Endothelial cell of umbilical vein (primary cell): ENCODE measurements around the gene CEACAM16. TPM values are rescaled to one million over a fixed set of nuclear protein-coding genes. Genes with fewer than 3 reads are reported as not detected.

Experiments
- BruUV-seq: library from RNA; stranded (reverse); fragments of 400-500 nt; replicated peaks from 2 replicates; lab custom pipeline; 2021; lab: Mats Ljungman, UMichigan
- CTCF ChIA-PET: fragments of 300-600, 350-600 bp; sonication (Branson Sonifier 250); formaldehyde crosslinking; loops from one replicate; lab custom pipeline; 2021; ENCODE audit warnings: antibody characterized with exemption, inconsistent platforms; lab: Charles Lee
- POLR2A ChIA-PET: fragments of 300-600, 350-600 bp; sonication (Branson Sonifier 250); formaldehyde crosslinking; loops from one replicate; lab custom pipeline; 2021; ENCODE audit warnings: antibody characterized with exemption, inconsistent platforms; lab: Charles Lee
- DNase-seq: peaks from one replicate; pipeline ENCODE4 v3.0.0-alpha.2; 2011; ENCODE audit warnings: low read depth, low spot score
- FAIRE-seq: peaks from 2 replicates; lab custom pipeline; 2011; peaks lifted over from hg19 to GRCh38; lab: Jason Lieb, UNC
- H2AFZ ChIP-seq: 2 replicates; pipeline ENCODE4 v1.6.0; 2012; ENCODE audit warnings: low read depth, low read length, control low read depth, inconsistent platforms
- H3K27ac ChIP-seq: 2 replicates; pipeline ENCODE4 v1.5.1; 2011; ENCODE audit warnings: low read depth, mild to moderate bottlenecking, control low read depth, low read length, moderate library complexity; ENCODE audit not compliant: insufficient read depth
- H3K27me3 ChIP-seq, 2 experiments: 2 replicates each; pipeline versions ENCODE4 v1.6.0 to v1.6.1; 2011; ENCODE audit warnings: low read length in 2 of 2, mixed read lengths in 1 of 2; ENCODE audit not compliant: control insufficient read depth in 2 of 2, insufficient read depth in 2 of 2
- H3K36me3 ChIP-seq, 2 experiments: 2 replicates in 1 of 2; 3 replicates in 1 of 2; pipeline ENCODE4 v1.5.1; 2011; ENCODE audit warnings: low read length in 2 of 2, mild to moderate bottlenecking in 1 of 2, moderate library complexity in 1 of 2; ENCODE audit not compliant: control insufficient read depth in 2 of 2, insufficient read depth in 2 of 2; ENCODE audit errors: extremely low read depth in 1 of 2
- H3K4me1 ChIP-seq: 3 replicates; pipeline ENCODE4 v1.5.1; 2011; ENCODE audit warnings: mild to moderate bottlenecking, low read length; ENCODE audit not compliant: control insufficient read depth, insufficient read depth; ENCODE audit errors: extremely low read depth
- H3K4me2 ChIP-seq: 2 replicates; pipeline ENCODE4 v1.6.1; 2011; ENCODE audit warnings: low read length, control low read depth, mixed read lengths; ENCODE audit not compliant: insufficient read depth
- H3K4me3 ChIP-seq, 3 experiments: fragments of 200-600 bp in 1 of 3; sonication (generic), shearing (Covaris generic) in 1 of 3; replicated peaks in 1 of 3; 2 replicates each; pipeline ENCODE4 v1.5.1; 2011 to 2016; ENCODE audit warnings: control low read depth in 3 of 3, low read length in 3 of 3, mild to moderate bottlenecking in 2 of 3, inconsistent platforms in 1 of 3, low read depth in 1 of 3, moderate library complexity in 1 of 3; ENCODE audit not compliant: insufficient read depth in 1 of 3
- H3K79me2 ChIP-seq: 2 replicates; pipeline ENCODE4 v1.6.0; 2012; ENCODE audit warnings: low read length, inconsistent platforms; ENCODE audit not compliant: control insufficient read depth, insufficient read depth
- H3K9ac ChIP-seq: replicated peaks from 2 replicates; pipeline ENCODE3; 2011; ENCODE audit warnings: low read length, control low read depth; ENCODE audit not compliant: insufficient read depth; ENCODE audit errors: extremely low read depth
- H3K9me1 ChIP-seq: replicated peaks from 3 replicates; pipeline ENCODE4 v1.6.0; 2011; ENCODE audit warnings: mild to moderate bottlenecking, low read length; ENCODE audit not compliant: control insufficient read depth, insufficient read depth; ENCODE audit errors: extremely low read depth
- H3K9me3 ChIP-seq: replicated peaks from 2 replicates; pipeline ENCODE4 v1.5.1; 2012; ENCODE audit warnings: low read length, inconsistent platforms; ENCODE audit not compliant: control insufficient read depth, insufficient read depth
- H4K20me1 ChIP-seq: replicated peaks from 2 replicates; pipeline ENCODE3; 2011; ENCODE audit warnings: mild to moderate bottlenecking, low read length; ENCODE audit not compliant: control insufficient read depth, insufficient read depth; ENCODE audit errors: extremely low read depth
- CTCF ChIP-seq, 2 donors: IDR thresholded peaks; 1 replicate in 1 of 2; 2 replicates in 1 of 2; pipeline ENCODE4 v1.5.1; 2011; ENCODE audit warnings: low read length in 2 of 2, mild to moderate bottlenecking in 2 of 2, moderate library complexity in 2 of 2, control low read depth in 1 of 2, inconsistent platforms in 1 of 2, low read depth in 1 of 2; ENCODE audit not compliant: insufficient read depth in 1 of 2; ENCODE audit errors: extremely low read depth in 1 of 2
- EZH2 ChIP-seq: IDR thresholded peaks from 2 replicates; pipeline ENCODE4 v1.6.1; 2012; ENCODE audit warnings: borderline replicate concordance, low read depth, mild to moderate bottlenecking, moderate library complexity, low read length, inconsistent platforms; ENCODE audit not compliant: severe bottlenecking
- FOS ChIP-seq: IDR thresholded peaks from 2 replicates; pipeline ENCODE4 v1.6.1; 2011; ENCODE audit warnings: mild to moderate bottlenecking, low read length, moderate library complexity, borderline replicate concordance; ENCODE audit not compliant: insufficient read depth
- GATA2 ChIP-seq: IDR thresholded peaks from 2 replicates; pipeline ENCODE4 v1.7.0; 2011; ENCODE audit warnings: low read depth, mild to moderate bottlenecking, moderate library complexity, mixed read lengths, low read length; ENCODE audit not compliant: insufficient read length, insufficient read depth
- JUN ChIP-seq: IDR thresholded peaks from 2 replicates; pipeline ENCODE4 v1.6.1; 2011; ENCODE audit warnings: borderline replicate concordance, low read depth; ENCODE audit not compliant: insufficient read length, insufficient read depth
- MAX ChIP-seq: IDR thresholded peaks from 2 replicates; pipeline ENCODE4 v1.6.1; 2011; ENCODE audit not compliant: insufficient read depth, insufficient read length
- MYC ChIP-seq: IDR thresholded peaks from one replicate; pipeline ENCODE4 v1.6.1; 2011; ENCODE audit warnings: mild to moderate bottlenecking, low read depth, low read length
- POLR2A ChIP-seq: IDR thresholded peaks from 2 replicates; pipeline ENCODE4 v1.6.1; 2012; ENCODE audit warnings: low read depth, mild to moderate bottlenecking, control low read depth, low read length
- POLR2AphosphoS5 ChIP-seq: IDR thresholded peaks from 2 replicates; pipeline ENCODE4 v1.6.1; 2012; ENCODE audit warnings: low read depth, mild to moderate bottlenecking, control low read depth, low read length, moderate library complexity; ENCODE audit not compliant: insufficient read depth
- dilution Hi-C: fragments of 300-500 bp; cut with MboI; formaldehyde crosslinking; loops from one replicate; pipeline ENCODE4 v1.15.0; 2019; ENCODE audit warnings: low sequenced_read_pairs; ENCODE audit not compliant: extremely low pct_ligation_motif_present
- intact Hi-C: fragments of 100-400 bp; cut with micrococcal nuclease; formaldehyde crosslinking; loops from one replicate; pipeline ENCODE4 v1.10.0; 2022
- polyA plus RNA-seq, 4 experiments: library from polyadenylated mRNA; depleted of rRNA in 3 of 4; stranded (reverse) in 3 of 4; unstranded in 1 of 4; fragments of >200 nt; gene quantifications; 2 replicates each; pipeline versions ENCODE4 v1.2.1 to v1.2.3, GENCODE V29; 2011 to 2012; ENCODE audit warnings: missing spikeins in 1 of 4
- total RNA-seq: library from RNA; stranded (reverse); gene quantifications from 2 replicates; pipeline ENCODE4 v1.2.3, GENCODE V29; 2021

The CEACAM16 gene
- total and polyA plus RNA-seq, 2 donors (not counting 3 experiments of a cell fraction or from before 2014, with no cell fraction given): not detected

GRCh38 chr19:44706506-44707236 lies 7.7 kb downstream of the CEACAM16 start:
- DNase-seq (no peak), FAIRE-seq (no peak)
- no peaks in the 10 kb centered on the region for H3K27me3 ChIP-seq
- CTCF ChIA-PET: interaction anchor here (0.6 kb wide), 1 partner anchor 10 kb away, joined by 3 read pairs; no protein-coding TSS in a partner anchor
- H3K27ac ChIP-seq: no peak overlapping the region
- H3K4me3 ChIP-seq: no peak overlapping the region
- no peaks in the 10 kb centered on the region for H3K9me1 ChIP-seq
- TF ChIP-seq FOS (no peak), POLR2A (no peak), POLR2AphosphoS5 (no peak), JUN (no peak), CTCF (IDR thresholded peaks at IDR 0.05; ENCODE audit: extremely low read depth in 1 of 2, insufficient read depth in 1 of 2, low read depth in 1 of 2, low read length in 2 of 2) (no peak), GATA2 (no peak), EZH2 (no peak), MAX (no peak), MYC (no peak)
- dilution Hi-C loops (no loop called here), intact Hi-C loops (no loop called here)
- H4K20me1 ChIP-seq: no peaks in the 10 kb centered on the region
- H3K9me3 ChIP-seq: no peaks in the 10 kb centered on the region
- H2AFZ ChIP-seq: no peak overlapping the region
- no peak overlapping the region for H3K4me2 ChIP-seq
- POLR2A ChIA-PET: no interaction called here
- H3K4me1 ChIP-seq: peaks cover 2% of the 10 kb centered on the region
- no TSS peak for BruUV-seq
- H3K9ac ChIP-seq: no peak overlapping the region
- no peaks in the 10 kb centered on the region for H3K79me2 ChIP-seq
- H3K36me3 ChIP-seq: no peaks in the 10 kb centered on the region
